ENCODE results near the gene GSKIP.

GSKIP gene

GRCh38 chr14:96380735-96381134, 17.4 kb downstream of the GSKIP start:
- DNase-seq = no peak

- no peak for DNase-seq
Measured at GRCh38 chr14:96383445-96383844, 20.1 kb downstream of the GSKIP start.

- DNase-seq = no peak
Measured at GRCh38 chr14:96384053-96384452, 20.7 kb downstream of the GSKIP start.

- DNase-seq = no peak
Measured at GRCh38 chr14:96384740-96385139, 21.4 kb downstream of the GSKIP start.

GRCh38 chr14:96385385-96385784, 22.1 kb downstream of the GSKIP start:
- DNase-seq = no peak

- DNase-seq = no peak
Measured at GRCh38 chr14:96390965-96391292, 27.6 kb downstream of the GSKIP start.

GRCh38 chr14:96391293-96392118, 28.2 kb downstream of the GSKIP start:
- DNase-seq = peak; percentile 95 to 99

- DNase-seq = no peak
Measured at GRCh38 chr14:96393071-96393691, 29.9 kb downstream of the GSKIP start.

- DNase-seq = no peak
Measured at GRCh38 chr14:96394047-96394815, 30.9 kb downstream of the GSKIP start.

GRCh38 chr14:96398432-96398831, 35.1 kb downstream of the GSKIP start:
- no peak for DNase-seq

- no peak for DNase-seq
Measured at GRCh38 chr14:96398921-96399320, 35.6 kb downstream of the GSKIP start.

- no peak for DNase-seq
Measured at GRCh38 chr14:96399405-96399804, 36.1 kb downstream of the GSKIP start.

GRCh38 chr14:96400495-96400894, 37.2 kb downstream of the GSKIP start:
- peak; percentile 60 to 65 for DNase-seq

- no peak for DNase-seq
Measured at GRCh38 chr14:96403409-96403808, 40.1 kb downstream of the GSKIP start.

GRCh38 chr14:96405677-96406076, 42.4 kb downstream of the GSKIP start:
- DNase-seq = no peak

- no peak for DNase-seq
Measured at GRCh38 chr14:96407935-96408570, 44.7 kb downstream of the GSKIP start.

- no peak for DNase-seq
Measured at GRCh38 chr14:96408608-96409007, 45.3 kb downstream of the GSKIP start.

GRCh38 chr14:96409701-96410100, 46.4 kb downstream of the GSKIP start:
- DNase-seq = no peak

GRCh38 chr14:96410119-96410518, 46.8 kb downstream of the GSKIP start:
- no peak for DNase-seq

GRCh38 chr14:96413526-96413925, 50.2 kb downstream of the GSKIP start:
- DNase-seq = no peak

GRCh38 chr14:96415559-96415958, 52.2 kb downstream of the GSKIP start:
- DNase-seq = no peak

GRCh38 chr14:96416292-96416691, 53.0 kb downstream of the GSKIP start:
- no peak for DNase-seq

GRCh38 chr14:96417254-96417653, 53.9 kb downstream of the GSKIP start:
- no peak for DNase-seq

Data from hippocampal formation (tissue), 2 donors.